K562 (cell line): Measurements from ENCODE around the gene PLTP. TPM values are rescaled to one million over a fixed set of nuclear protein-coding genes. Genes with fewer than 3 reads are reported as not detected.

Source experiments
- ATF7 ChIP-seq: fragments of 450-650 bp; IDR thresholded peaks from 2 replicates; pipeline ENCODE4 v1.7.1; 2014; ENCODE audit warnings: mild to moderate bottlenecking, moderate library complexity
- BCL6 ChIP-seq: fragments of 250-450 bp; sonication (Bioruptor Pico); IDR thresholded peaks from 2 replicates; pipeline ENCODE4 v1.4.0; 2020
- CHD2 ChIP-seq: IDR thresholded peaks from 2 replicates; pipeline ENCODE4 v1.6.1; 2011; ENCODE audit warnings: low read depth, low read length
- FUS ChIP-seq: fragments of 200-400 bp; formaldehyde crosslinking; optimal IDR thresholded peaks from 2 replicates; pipeline ENCODE3; 2017; ENCODE audit warnings: low read depth, low read length
- HDAC2 ChIP-seq: fragments of 450-650 bp; IDR thresholded peaks from 2 replicates; pipeline ENCODE4 v1.6.1; 2016; ENCODE audit warnings: mild to moderate bottlenecking
- ID3 ChIP-seq, 2 experiments: fragments of 250-450 bp in 1 of 2; fragments of 450-650 bp in 1 of 2; sonication (Bioruptor Pico) in 1 of 2; IDR thresholded peaks; 2 replicates each; pipeline versions ENCODE4 v1.6.1 to v1.8.0; 2016 to 2021; ENCODE audit warnings: mild to moderate bottlenecking in 2 of 2, moderate library complexity in 2 of 2, missing compliant biosample characterization in 1 of 2, missing genetic modification characterization in 1 of 2
- KAT7 ChIP-seq: sonication (generic); formaldehyde crosslinking; IDR thresholded peaks from 2 replicates; pipeline ENCODE4 v1.8.0; 2022; ENCODE audit warnings: missing genetic modification reagents, mild to moderate bottlenecking, borderline replicate concordance
- KDM1A ChIP-seq, 2 experiments: fragments of 450-650 bp; IDR thresholded peaks; 2 replicates each; pipeline ENCODE4 v1.6.1; 2016; ENCODE audit warnings: mild to moderate bottlenecking in 2 of 2
- NELFE ChIP-seq: IDR thresholded peaks from 2 replicates; pipeline ENCODE4 v1.6.1; 2011; ENCODE audit warnings: mild to moderate bottlenecking; ENCODE audit not compliant: insufficient read depth, insufficient read length
- NR2C2 ChIP-seq, 2 experiments: fragments of 200-800 bp in 1 of 2; sonication (Bioruptor generic) in 1 of 2; sonication (generic) in 1 of 2; formaldehyde crosslinking in 1 of 2; IDR thresholded peaks; 2 replicates each; pipeline versions ENCODE4 v1.6.1 to v1.8.0; 2016 to 2022; ENCODE audit warnings: mild to moderate bottlenecking in 1 of 2, missing compliant biosample characterization in 1 of 2, missing genetic modification characterization in 1 of 2, missing genetic modification reagents in 1 of 2
- NRF1 ChIP-seq, 2 experiments: fragments of 450-650 bp; IDR thresholded peaks in 1 of 2; conservative IDR thresholded peaks in 1 of 2; 2 replicates each; pipeline ENCODE4 v1.6.1; 2014; ENCODE audit warnings: mild to moderate bottlenecking in 2 of 2
- SMARCB1 ChIP-seq: IDR thresholded peaks from 2 replicates; pipeline ENCODE4 v1.6.1; 2011; ENCODE audit warnings: improper control_type of control experiment, low read depth; ENCODE audit not compliant: insufficient read length
- TARDBP ChIP-seq: fragments of 450-650 bp; IDR thresholded peaks from 2 replicates; pipeline ENCODE4 v1.6.1; 2016
- TBP ChIP-seq: optimal IDR thresholded peaks from 2 replicates; pipeline ENCODE3; 2011; ENCODE audit warnings: low read depth, low read length, improper control_type of control experiment
- ZBTB49 ChIP-seq: sonication (generic); formaldehyde crosslinking; IDR thresholded peaks from 2 replicates; pipeline ENCODE4 v1.8.0; 2022; ENCODE audit warnings: missing genetic modification reagents, mild to moderate bottlenecking, borderline replicate concordance
- ZFX ChIP-seq: sonication (generic); formaldehyde crosslinking; IDR thresholded peaks from 2 replicates; pipeline ENCODE4 v1.8.0; 2022; ENCODE audit warnings: mild to moderate bottlenecking, missing genetic modification reagents, moderate library complexity
- ZNF41 ChIP-seq: fragments of 250-450 bp; sonication (Bioruptor Pico); conservative IDR thresholded peaks from 2 replicates; pipeline ENCODE4 v1.4.0; 2020; ENCODE audit warnings: mild to moderate bottlenecking
- ZNF79 ChIP-seq: fragments of 250-450 bp; sonication (Bioruptor Pico); IDR thresholded peaks from 2 replicates; pipeline ENCODE4 v1.4.0; 2020; ENCODE audit warnings: low read depth, mild to moderate bottlenecking, moderate library complexity
- polyA plus RNA-seq, 8 experiments: library from polyadenylated mRNA; depleted of rRNA in 4 of 8; stranded (reverse) in 5 of 8; unstranded in 3 of 8; fragments of >200 nt; fragmentation: Nextera tagmentation in 2 of 8; fragmentation: Illumina TruSeq in 1 of 8; extraction: Ambion mirVana in 2 of 8; extraction: Trizol in 1 of 8; gene quantifications; 2 replicates each; pipeline versions ENCODE4 v1.2.1 to v1.2.3, GENCODE V29; 2011 to 2014; ENCODE audit warnings: inconsistent platforms in 1 of 8, missing spikeins in 1 of 8
- total RNA-seq, 7 experiments: library from RNA; depleted of rRNA in 6 of 7; stranded (reverse); fragments of >200 nt in 6 of 7; fragmentation: Illumina TruSeq in 2 of 7; extraction: Trizol in 2 of 7; gene quantifications; 2 replicates each; pipeline versions ENCODE4 v1.2.1 to v1.2.3, GENCODE V29; 2011 to 2021; ENCODE audit warnings: low replicate concordance in 1 of 7
- TF ChIP-seq, protein P1 (sequence below): fragments of 150-350 bp; conservative IDR thresholded peaks from 2 replicates; pipeline ENCODE4 v1.6.1; 2014; ENCODE audit warnings: low read length
- TF ChIP-seq, protein P2 (sequence below), 2 experiments: IDR thresholded peaks; 2 replicates each; pipeline ENCODE4 v1.6.1; 2012; ENCODE audit warnings: improper control_type of control experiment in 2 of 2, low read depth in 2 of 2, low read length in 2 of 2, borderline replicate concordance in 1 of 2

Gene PLTP
- total and polyA plus RNA-seq, 9 of the 15 experiments (the other 6 are each of a cell fraction or from before 2014, with no cell fraction given), result 2.8 to 29.3 (median 17.6) TPM

DNA sequence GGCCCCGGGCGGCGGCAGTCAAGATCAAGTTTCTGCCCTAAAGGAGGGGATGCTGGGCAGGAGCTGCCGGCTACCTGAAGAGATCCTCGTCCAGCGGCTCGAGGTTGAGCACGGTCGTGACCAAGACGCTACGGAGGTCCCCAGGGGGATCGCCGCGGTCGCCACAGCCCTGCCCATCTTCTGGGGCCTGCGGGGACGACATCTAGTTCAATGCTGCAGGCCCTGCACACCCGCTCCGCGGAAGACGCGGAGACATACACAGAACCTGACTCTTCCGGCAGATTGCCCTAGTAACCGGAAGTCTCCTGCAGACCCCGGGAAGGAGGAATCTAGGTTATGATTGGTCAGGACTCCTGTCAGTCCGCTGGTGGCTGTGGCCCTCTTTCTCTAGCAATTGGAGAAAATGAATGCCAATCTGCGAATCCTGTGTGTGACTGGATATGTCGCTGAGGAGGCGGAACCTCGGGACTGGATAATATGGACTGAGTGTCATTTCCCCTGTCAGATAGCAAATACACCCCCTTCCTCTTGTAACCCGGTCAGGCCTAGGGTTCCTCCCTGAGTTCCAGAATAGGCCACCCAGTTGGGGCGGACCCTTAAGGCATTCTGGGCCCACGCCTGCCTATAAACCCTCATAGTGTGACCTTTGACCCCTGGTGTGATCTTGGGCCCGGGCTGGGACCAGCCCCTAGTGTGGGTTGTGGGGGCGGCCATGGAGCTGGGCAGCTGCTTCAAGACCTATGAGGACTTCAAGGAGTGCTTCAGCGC is 54.7 kb downstream of the PLTP start, which contains the start of the genes ACOT8 and ZSWIM3 (continued):
- no peak for TF ChIP-seq ZBTB49
- no peak for TF ChIP-seq ID3 (CRISPR knock-in tag; IDR thresholded peaks at IDR 0.05)
- TF ChIP-seq ID3 (tag; IDR thresholded peaks at IDR 0.05), result no peak
- no peak for TF ChIP-seq BCL6 (CRISPR knock-in tag)
- no peak for TF ChIP-seq FUS
- no peak for TF ChIP-seq SMARCB1
- TF ChIP-seq ATF7, result peak; percentile 88
- 0 out of 2 replicates have a peak, but pooled peaks have one; percentile 21 for TF ChIP-seq TARDBP
- TF ChIP-seq, protein P1, sequence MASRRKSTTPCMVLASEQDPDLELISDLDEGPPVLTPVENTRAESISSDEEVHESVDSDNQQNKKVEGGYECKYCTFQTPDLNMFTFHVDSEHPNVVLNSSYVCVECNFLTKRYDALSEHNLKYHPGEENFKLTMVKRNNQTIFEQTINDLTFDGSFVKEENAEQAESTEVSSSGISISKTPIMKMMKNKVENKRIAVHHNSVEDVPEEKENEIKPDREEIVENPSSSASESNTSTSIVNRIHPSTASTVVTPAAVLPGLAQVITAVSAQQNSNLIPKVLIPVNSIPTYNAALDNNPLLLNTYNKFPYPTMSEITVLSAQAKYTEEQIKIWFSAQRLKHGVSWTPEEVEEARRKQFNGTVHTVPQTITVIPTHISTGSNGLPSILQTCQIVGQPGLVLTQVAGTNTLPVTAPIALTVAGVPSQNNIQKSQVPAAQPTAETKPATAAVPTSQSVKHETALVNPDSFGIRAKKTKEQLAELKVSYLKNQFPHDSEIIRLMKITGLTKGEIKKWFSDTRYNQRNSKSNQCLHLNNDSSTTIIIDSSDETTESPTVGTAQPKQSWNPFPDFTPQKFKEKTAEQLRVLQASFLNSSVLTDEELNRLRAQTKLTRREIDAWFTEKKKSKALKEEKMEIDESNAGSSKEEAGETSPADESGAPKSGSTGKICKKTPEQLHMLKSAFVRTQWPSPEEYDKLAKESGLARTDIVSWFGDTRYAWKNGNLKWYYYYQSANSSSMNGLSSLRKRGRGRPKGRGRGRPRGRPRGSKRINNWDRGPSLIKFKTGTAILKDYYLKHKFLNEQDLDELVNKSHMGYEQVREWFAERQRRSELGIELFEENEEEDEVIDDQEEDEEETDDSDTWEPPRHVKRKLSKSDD, result no peak
- TF ChIP-seq CHD2, result peak; percentile 93
- TF ChIP-seq ZFX (CRISPR knock-in tag), result peak; percentile 75
- TF ChIP-seq KDM1A (IDR thresholded peaks at IDR 0.05), result no peak
- TF ChIP-seq, protein P2, sequence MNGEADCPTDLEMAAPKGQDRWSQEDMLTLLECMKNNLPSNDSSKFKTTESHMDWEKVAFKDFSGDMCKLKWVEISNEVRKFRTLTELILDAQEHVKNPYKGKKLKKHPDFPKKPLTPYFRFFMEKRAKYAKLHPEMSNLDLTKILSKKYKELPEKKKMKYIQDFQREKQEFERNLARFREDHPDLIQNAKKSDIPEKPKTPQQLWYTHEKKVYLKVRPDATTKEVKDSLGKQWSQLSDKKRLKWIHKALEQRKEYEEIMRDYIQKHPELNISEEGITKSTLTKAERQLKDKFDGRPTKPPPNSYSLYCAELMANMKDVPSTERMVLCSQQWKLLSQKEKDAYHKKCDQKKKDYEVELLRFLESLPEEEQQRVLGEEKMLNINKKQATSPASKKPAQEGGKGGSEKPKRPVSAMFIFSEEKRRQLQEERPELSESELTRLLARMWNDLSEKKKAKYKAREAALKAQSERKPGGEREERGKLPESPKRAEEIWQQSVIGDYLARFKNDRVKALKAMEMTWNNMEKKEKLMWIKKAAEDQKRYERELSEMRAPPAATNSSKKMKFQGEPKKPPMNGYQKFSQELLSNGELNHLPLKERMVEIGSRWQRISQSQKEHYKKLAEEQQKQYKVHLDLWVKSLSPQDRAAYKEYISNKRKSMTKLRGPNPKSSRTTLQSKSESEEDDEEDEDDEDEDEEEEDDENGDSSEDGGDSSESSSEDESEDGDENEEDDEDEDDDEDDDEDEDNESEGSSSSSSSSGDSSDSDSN (IDR thresholded peaks at IDR 0.05; ENCODE audit: borderline replicate concordance in 1 of 2, low read depth in 2 of 2, low read length in 2 of 2), result 0 out of 4 replicates have a peak, but pooled peaks of 1 of the 2 experiments have one; percentile 67
- no peak for TF ChIP-seq KAT7 (CRISPR knock-in tag)
- no peak for TF ChIP-seq ZNF79 (CRISPR knock-in tag)
- TF ChIP-seq ZNF41, result no peak
- peak; percentile 32; the same call in 1 of the 2 replicates for TF ChIP-seq HDAC2
- TF ChIP-seq NELFE, result no peak
- TF ChIP-seq TBP, result peak; percentile 94
- TF ChIP-seq NR2C2 (CRISPR knock-in tag; IDR thresholded peaks at IDR 0.05), result peak; percentile 96
- peak; percentile 99 for TF ChIP-seq NR2C2 (tag; IDR thresholded peaks at IDR 0.05)
- TF ChIP-seq NRF1 (conservative IDR thresholded peaks at IDR 0.05 in 1 of 2, IDR thresholded peaks at IDR 0.05 in 1 of 2), result peak in 1 of 2 experiments; percentile 36; a peak in 3 of 4 replicates
